A549 treated with DMSO at 1 μM for 4 hours (cell line): ENCODE data around the gene DNAAF5. TPM values are rescaled to one million over a fixed set of nuclear protein-coding genes. Genes with fewer than 3 reads are reported as not detected.

ENCODE experiments used
- total RNA-seq: library from RNA; stranded (reverse); fragments of 200-300 nt; extraction: Qiagen RNA extraction; gene quantifications from 5 replicates; pipeline ENCODE4 v1.2.3, GENCODE V29; 2022; ENCODE audit warnings: low read depth

DNAAF5 gene
- 36.2 to 54.6 TPM (median 45.3 TPM) in 5 replicates for total RNA-seq

DNA sequence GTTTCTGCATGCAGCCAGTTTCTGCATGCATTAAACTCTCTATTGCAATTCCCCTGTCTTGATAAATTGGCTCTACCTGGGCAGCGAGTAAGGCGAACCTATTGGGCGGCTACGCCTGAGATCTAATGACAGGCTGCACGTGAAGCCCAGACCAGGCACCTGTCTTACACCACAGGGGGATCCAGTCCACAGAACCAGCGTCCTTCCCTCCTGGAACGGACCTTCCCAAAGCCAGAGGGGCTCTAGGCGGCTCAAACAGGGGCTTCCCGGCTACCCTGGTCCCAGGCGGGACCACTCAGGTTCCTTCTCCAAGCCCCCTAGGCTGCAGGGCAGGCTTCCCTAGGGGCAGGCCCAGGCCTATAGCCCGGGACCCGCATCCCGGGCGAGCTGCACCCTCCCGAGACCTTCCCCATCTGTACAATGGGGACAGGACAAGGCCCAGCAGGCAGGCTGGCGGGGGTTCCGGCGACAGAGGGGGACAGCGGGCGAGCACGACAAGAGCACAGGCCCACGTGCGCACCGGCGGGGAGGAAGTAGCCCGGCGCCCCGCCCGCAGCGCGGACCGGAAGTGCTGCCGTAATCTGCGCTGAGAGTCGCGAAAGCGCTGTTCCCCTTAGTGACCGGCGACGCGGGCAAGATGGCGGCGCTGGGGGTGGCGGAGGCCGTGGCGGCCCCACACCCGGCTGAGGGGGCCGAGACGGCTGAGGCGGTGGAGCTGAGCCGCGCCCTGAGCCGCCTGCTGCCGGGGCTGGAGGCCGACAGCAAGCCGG, at the start of gene DNAAF5:
TSS of gene DNAAF5 (plus strand) at position 616 of the 770 bp plus-strand sequence. CDS start at position 638, 22 bp downstream.

DNA sequence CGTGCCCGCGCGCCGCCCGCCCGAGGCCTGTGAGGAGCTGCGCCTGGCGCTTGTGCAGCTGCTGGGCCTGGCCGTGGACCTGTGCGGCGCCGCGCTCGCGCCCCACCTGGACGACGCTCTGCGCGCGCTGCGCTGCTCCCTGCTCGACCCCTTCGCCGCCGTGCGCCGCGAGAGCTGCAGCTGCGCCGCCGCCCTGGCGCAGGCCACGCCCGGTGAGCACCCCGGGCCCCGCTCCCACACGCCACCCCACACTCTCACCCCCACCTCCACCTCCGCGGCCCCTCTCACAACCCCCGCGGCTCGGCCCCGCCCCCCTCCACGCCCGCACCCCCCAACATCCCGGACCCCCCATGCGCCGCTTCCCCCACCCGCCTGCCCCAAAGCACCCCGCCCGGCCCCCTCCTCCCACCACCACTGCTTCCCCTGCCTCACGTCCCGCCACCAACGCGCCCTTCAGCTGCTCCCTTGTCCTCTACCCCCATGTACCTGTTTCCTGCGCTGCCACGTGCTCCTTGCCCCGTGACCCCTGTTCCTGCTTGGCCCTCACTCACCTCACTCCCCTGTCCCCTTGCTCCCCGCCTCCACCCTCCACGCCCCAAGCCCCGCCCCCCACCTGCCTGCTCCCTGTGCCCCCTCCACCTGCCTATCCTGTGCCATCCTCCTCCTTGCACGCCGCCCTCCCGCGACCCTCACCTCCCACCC, 756 bp downstream of the DNAAF5 start, which contains the start of gene PRKAR1B:
TSS of gene PRKAR1B (minus strand) at position 178 of the 702 bp plus-strand sequence. CDS start 15,776 bp downstream, outside the sequence.

DNA sequence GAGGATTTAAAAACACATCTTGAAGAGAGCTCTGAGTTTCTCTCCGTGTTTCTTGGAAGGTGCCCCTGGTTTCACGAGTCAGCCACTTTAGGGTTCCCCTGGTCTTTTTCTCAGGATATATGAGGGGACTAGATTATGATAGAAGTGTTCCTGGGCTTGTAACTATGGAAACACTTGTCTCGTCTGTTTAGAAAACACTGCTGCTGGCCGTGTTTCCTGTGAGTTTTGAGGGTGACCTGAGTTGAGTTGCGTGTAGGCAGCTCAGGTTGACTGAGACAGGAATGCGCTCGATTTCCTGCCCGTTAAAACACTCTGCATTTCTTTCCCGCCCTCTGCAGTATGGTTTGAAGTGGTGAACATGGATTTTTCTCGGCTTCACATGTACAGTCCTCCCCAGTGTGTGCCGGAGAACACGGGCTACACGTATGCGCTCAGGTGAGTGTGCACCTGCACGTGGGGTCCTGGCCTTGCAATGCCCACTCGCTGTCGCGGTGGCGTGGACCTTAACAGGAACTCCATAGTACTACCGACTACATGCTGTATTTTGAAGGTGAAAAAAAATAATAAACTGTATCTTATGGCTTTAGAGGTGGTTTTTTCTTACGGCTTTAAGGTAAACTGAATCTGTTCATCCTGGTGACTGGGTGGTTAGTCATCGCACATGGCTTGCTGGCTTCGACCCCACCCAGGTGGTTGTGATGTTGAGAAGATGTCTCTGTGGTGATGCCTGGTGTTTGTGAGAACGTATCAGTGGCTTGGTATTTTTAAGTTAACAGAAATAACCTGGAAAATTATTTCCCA, 105.9 kb downstream of the DNAAF5 start, which contains the start of gene SUN1:
TSS of gene SUN1 (plus strand) at position 310 of the 801 bp plus-strand sequence. CDS start at position 359, 49 bp downstream.

Other genes starting within 250 kb of the DNAAF5 start
- gene PDGFA, start 206.9 kb upstream of the DNAAF5 start, total RNA-seq, result 35.0 to 39.5 TPM (median 35.6 TPM) in 5 replicates
- 23.6 to 28.6 TPM (median 27.1 TPM) in 5 replicates for gene PRKAR1B, start 582 bp downstream of the DNAAF5 start, total RNA-seq
- 82.0 to 101 TPM (median 95.8 TPM) in 5 replicates for gene SUN1, start 105.8 kb downstream of the DNAAF5 start, total RNA-seq
- gene GET4, start 149.9 kb downstream of the DNAAF5 start, total RNA-seq, result 38.2 to 65.9 TPM (median 53.4 TPM) in 5 replicates
- gene ADAP1, start 228.0 kb downstream of the DNAAF5 start, total RNA-seq, result 3.8 to 5.7 TPM (median 4.1 TPM) in 5 replicates
- 5.5 to 6.8 TPM (median 5.9 TPM) in 5 replicates for gene COX19, start 248.8 kb downstream of the DNAAF5 start, total RNA-seq